MM.1S (cell line): Measurements from ENCODE around the gene OR2F1.

Experiments
- EZH2 ChIP-seq: fragments of 300-600 bp; sonication (generic); optimal IDR thresholded peaks from 2 replicates; pipeline ENCODE3; 2017; ENCODE audit warnings: low read depth, mild to moderate bottlenecking, antibody characterized with exemption, low read length, mixed read lengths
- EZH2phosphoT487 ChIP-seq: fragments of 300-600 bp; sonication (generic); IDR thresholded peaks from 2 replicates; pipeline ENCODE4 v1.6.1; 2018; ENCODE audit warnings: antibody characterized with exemption, low read length
- TF ChIP-seq, protein P1 (sequence below): fragments of 300-600 bp; sonication (generic); IDR thresholded peaks from 2 replicates; pipeline ENCODE4 v1.5.1; 2016; ENCODE audit warnings: antibody characterized with exemption, low read length, mixed read lengths

DNA sequence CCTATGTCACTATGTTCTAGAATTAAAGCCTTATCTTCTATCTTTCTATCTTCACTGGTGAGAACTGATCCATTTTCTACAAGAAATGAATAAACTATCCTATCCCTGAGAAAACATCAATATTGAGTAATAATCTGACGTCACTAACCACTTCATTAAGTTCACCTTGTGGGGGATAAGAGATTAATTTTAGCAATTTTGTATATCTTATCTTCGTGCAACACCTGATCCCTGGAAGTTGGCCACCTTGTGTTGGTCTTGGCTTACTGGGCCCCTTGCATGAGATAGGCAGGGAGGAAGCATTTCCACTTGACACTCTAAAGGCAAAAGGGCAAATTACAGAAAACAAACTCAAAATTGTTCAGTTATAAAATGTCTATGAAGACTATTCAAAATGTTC, 25.4 kb downstream of the OR2F1 start:
- TF ChIP-seq, protein P1, sequence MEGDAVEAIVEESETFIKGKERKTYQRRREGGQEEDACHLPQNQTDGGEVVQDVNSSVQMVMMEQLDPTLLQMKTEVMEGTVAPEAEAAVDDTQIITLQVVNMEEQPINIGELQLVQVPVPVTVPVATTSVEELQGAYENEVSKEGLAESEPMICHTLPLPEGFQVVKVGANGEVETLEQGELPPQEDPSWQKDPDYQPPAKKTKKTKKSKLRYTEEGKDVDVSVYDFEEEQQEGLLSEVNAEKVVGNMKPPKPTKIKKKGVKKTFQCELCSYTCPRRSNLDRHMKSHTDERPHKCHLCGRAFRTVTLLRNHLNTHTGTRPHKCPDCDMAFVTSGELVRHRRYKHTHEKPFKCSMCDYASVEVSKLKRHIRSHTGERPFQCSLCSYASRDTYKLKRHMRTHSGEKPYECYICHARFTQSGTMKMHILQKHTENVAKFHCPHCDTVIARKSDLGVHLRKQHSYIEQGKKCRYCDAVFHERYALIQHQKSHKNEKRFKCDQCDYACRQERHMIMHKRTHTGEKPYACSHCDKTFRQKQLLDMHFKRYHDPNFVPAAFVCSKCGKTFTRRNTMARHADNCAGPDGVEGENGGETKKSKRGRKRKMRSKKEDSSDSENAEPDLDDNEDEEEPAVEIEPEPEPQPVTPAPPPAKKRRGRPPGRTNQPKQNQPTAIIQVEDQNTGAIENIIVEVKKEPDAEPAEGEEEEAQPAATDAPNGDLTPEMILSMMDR: no peak
- no peak for TF ChIP-seq EZH2
- no peak for TF ChIP-seq EZH2phosphoT487
